ENCODE measurements around the gene MTUS2. TPM values are rescaled to one million over a fixed set of nuclear protein-coding genes. Genes with fewer than 3 reads are reported as not detected.
"Not testable (repeated sequence)": the region's sequence is repeated elsewhere in the genome, so short reads cannot be mapped to it uniquely, and the experiment has no call there.

MTUS2 gene
- polyA plus RNA-seq, 12 donors: 12.9 to 33.6 (median 20.1) TPM; not detected in 1

- DNase-seq: no peak
Observed at GRCh38 chr13:28954810-28955209, 134.7 kb downstream of the MTUS2 start.

GRCh38 chr13:28955264-28955966 is 135.3 kb downstream of the MTUS2 start:
- DNase-seq: no peak

- no peak for DNase-seq
Observed at GRCh38 chr13:28958018-28958417, 137.9 kb downstream of the MTUS2 start.

- DNase-seq: no peak
Observed at GRCh38 chr13:28958441-28958840, 138.3 kb downstream of the MTUS2 start.

- no peak for DNase-seq
Observed at GRCh38 chr13:28964052-28964451, 143.9 kb downstream of the MTUS2 start.

- no peak for DNase-seq
Observed at GRCh38 chr13:28964803-28965202, 144.7 kb downstream of the MTUS2 start.

- no peak for DNase-seq
Observed at GRCh38 chr13:28967029-28967915, 147.1 kb downstream of the MTUS2 start.

GRCh38 chr13:28976195-28976594 is 156.1 kb downstream of the MTUS2 start:
- DNase-seq: no peak

GRCh38 chr13:28976636-28977035 is 156.5 kb downstream of the MTUS2 start:
- DNase-seq: no peak

- DNase-seq: no peak
Observed at GRCh38 chr13:28978574-28978973, 158.4 kb downstream of the MTUS2 start.

- DNase-seq: no peak
Observed at GRCh38 chr13:28981530-28981929, 161.4 kb downstream of the MTUS2 start.

- no peak for DNase-seq
Observed at GRCh38 chr13:28983641-28984040, 163.5 kb downstream of the MTUS2 start.

GRCh38 chr13:28984326-28984725 is 164.2 kb downstream of the MTUS2 start:
- no peak for DNase-seq

GRCh38 chr13:28984825-28985224 is 164.7 kb downstream of the MTUS2 start:
- no peak for DNase-seq

- not testable (repeated sequence) for DNase-seq
Observed at GRCh38 chr13:28990378-28990777, 170.2 kb downstream of the MTUS2 start.

- no peak for DNase-seq
Observed at GRCh38 chr13:28991764-28992163, 171.6 kb downstream of the MTUS2 start.

GRCh38 chr13:29000826-29001225 is 180.7 kb downstream of the MTUS2 start:
- DNase-seq: no peak

GRCh38 chr13:29005035-29005762 is 185.1 kb downstream of the MTUS2 start:
- no peak for DNase-seq

- no peak for DNase-seq
Observed at GRCh38 chr13:29005763-29006120, 185.6 kb downstream of the MTUS2 start.

GRCh38 chr13:29006359-29006850 is 186.3 kb downstream of the MTUS2 start:
- DNase-seq: no peak

GRCh38 chr13:29008296-29008695 is 188.2 kb downstream of the MTUS2 start:
- DNase-seq: no peak

GRCh38 chr13:29020314-29020713 is 200.2 kb downstream of the MTUS2 start:
- DNase-seq: no peak
